BE2C (cell line): ENCODE measurements around the gene ELK1.

ENCODE experiments used
- DNase-seq: peaks from one replicate; pipeline ENCODE4 v3.0.0-alpha.2; 2020
- H3K27me3 ChIP-seq: fragments of 250-450 bp; sonication (Bioruptor Pico); 2 replicates; pipeline ENCODE4 v1.5.1; 2020; ENCODE audit warnings: mild to moderate bottlenecking
- H3K36me3 ChIP-seq: fragments of 250-450 bp; sonication (Bioruptor Pico); 2 replicates; pipeline ENCODE4 v1.5.1; 2020; ENCODE audit warnings: mild to moderate bottlenecking
- H3K4me1 ChIP-seq: fragments of 250-450 bp; sonication (Bioruptor Pico); 2 replicates; pipeline ENCODE4 v1.5.1; 2020
- H3K4me3 ChIP-seq: 2 replicates; pipeline ENCODE4 v1.5.1; 2011; ENCODE audit warnings: low read depth, low read length
- H3K9me3 ChIP-seq: fragments of 250-450 bp; sonication (Bioruptor Pico); 2 replicates; pipeline ENCODE4 v1.5.1; 2020
- CTCF ChIP-seq: IDR thresholded peaks from 2 replicates; pipeline ENCODE4 v1.5.1; 2012; ENCODE audit warnings: mild to moderate bottlenecking, low read depth, low read length

Gene ELK1

GRCh38 chrX:47638816-47639215 lies 11.5 kb downstream of the ELK1 start:
- H3K4me1 ChIP-seq = no peaks in the 10 kb centered on the region
- H3K27me3 ChIP-seq = no peaks in the 10 kb centered on the region
- H3K9me3 ChIP-seq = no peaks in the 10 kb centered on the region
- TF ChIP-seq CTCF = no peak
- no peak for DNase-seq
- H3K4me3 ChIP-seq = no peak overlapping the region
- H3K36me3 ChIP-seq = peaks cover 20% of the 10 kb centered on the region

DNA sequence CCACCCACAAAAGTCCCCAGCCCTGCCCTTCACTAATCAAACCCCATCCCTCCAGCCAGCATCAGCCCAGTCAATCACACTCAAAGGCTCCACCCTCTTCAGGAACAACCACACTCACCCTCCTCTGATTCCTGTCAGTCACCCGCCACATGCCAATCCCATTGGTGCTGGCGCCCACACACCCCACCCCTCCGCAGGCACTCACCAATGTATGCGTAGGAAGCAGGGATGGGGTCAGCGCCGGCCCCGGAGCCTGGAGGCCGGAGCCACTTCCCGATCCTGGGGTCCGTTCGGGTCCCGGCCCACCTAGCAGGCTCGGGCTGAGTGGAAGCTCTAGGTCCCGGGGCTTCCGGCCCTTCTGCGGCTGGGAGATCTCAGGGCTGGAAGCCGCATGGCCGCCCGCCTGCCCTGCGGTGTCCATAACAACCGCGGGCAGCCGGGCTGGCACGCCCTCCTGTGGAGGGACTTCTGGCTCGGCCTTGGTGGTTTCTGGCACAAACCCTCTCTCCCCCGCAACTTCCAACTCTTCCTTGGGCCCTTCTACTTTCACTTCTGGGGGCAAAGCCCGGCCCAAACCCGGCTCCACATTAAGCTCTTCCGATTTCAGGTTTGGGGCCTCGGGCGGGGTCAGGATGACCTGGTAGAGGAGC lies 12.7 kb downstream of the ELK1 start:
- Histone ChIP-seq H3K9me3 (no peaks in the 10 kb centered on the region), H3K27me3 (no peaks in the 10 kb centered on the region), H3K4me3 (no peak overlapping the region), H3K36me3 (peaks cover 20% of the 10 kb centered on the region), H3K4me1 (no peaks in the 10 kb centered on the region)
- no peak for TF ChIP-seq CTCF
- DNase-seq = no peak

DNA sequence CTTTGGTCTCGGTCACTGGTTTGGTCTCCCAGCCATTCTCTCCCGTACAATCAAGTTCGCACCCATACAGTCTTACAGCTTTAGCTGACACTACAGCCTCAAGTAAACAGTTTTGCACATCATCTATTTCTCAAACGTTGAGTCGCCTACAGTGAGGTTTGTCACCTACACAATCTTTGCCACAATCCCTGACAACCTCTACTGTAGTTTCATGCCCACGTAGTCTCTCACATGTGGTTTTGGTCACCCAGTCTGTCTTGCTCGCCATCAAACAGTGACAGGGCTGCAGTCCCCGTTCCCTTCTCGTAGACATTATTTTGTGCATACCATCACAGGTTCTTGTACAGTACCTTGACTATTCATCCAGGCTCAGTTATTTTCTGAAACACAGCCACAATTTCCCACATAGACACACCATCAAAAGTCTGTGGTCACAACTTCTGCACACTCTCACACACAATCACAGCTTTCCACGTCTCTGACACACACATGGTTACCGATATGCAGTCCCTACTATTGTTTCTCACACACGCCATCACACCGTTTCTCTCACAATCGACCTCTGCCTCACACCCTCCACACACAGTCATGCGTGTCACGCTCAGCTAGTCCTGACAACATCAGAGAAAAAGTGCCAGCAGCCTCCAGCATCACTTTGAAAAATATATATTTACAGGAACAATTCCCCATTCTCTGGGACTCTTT lies 15.3 kb downstream of the ELK1 start:
- TF ChIP-seq CTCF = no peak
- Histone ChIP-seq H3K4me1 (no peaks in the 10 kb centered on the region), H3K36me3 (peaks cover 16% of the 10 kb centered on the region), H3K27me3 (no peaks in the 10 kb centered on the region), H3K9me3 (no peaks in the 10 kb centered on the region), H3K4me3 (no peak overlapping the region)
- no peak for DNase-seq

DNA sequence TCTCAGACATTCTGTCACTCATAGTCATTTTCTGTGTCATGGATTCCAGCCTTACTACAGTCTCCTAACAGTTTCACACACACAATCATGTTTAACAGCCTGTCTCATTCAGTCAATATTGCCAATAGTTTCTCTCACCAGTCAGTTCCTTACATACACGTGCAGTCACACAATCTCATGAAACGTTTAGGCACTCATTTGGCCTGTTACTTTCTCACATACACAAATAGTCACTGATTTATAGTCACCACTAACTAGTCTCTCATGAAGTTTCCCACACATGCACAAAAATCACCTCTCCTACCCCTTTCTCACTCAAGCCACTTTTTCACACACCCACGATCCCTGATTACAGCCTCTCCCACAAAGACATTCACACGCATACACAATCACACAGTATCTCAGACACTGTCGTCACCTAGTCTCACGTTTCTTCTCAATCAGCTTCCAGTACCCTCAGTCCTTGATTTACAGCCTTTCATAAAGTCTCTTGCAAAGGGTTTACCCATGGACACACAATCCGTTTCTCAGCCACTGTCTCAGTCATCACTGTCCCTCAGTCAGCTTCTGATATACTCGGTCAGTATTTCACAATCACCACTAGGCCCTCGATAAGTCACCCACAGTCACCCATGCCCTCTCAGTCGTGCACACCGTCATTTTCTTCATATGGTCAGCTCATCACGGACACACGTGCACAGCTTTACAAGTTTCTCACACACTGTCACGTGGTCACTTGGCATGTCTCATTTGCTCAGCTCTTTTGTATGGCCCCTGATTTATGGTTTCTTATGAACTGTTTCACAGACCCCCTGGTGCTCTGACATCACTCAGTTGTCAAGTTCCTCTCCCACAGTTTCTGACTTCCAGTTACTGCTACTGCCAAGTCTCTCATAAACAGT lies 16.4 kb downstream of the ELK1 start:
- no peaks in the 10 kb centered on the region for H3K27me3 ChIP-seq
- no peaks in the 10 kb centered on the region for H3K4me1 ChIP-seq
- no peak for TF ChIP-seq CTCF
- H3K9me3 ChIP-seq = no peaks in the 10 kb centered on the region
- H3K36me3 ChIP-seq = peaks cover 9% of the 10 kb centered on the region
- no peak for DNase-seq
- H3K4me3 ChIP-seq = no peak overlapping the region

GRCh38 chrX:47632666-47633065 lies 17.7 kb downstream of the ELK1 start:
- TF ChIP-seq CTCF = no peak

More at GRCh38 chrX:47632666-47633065, 17.7 kb downstream of the ELK1 start:
- H3K4me1 ChIP-seq = no peaks in the 10 kb centered on the region
- H3K9me3 ChIP-seq = no peaks in the 10 kb centered on the region
- DNase-seq = no peak
- H3K4me3 ChIP-seq = no peak overlapping the region
- no peaks in the 10 kb centered on the region; the same call in 1 of the 2 replicates for H3K36me3 ChIP-seq
- H3K27me3 ChIP-seq = no peaks in the 10 kb centered on the region
